Parathyroid adenoma (tissue), 2 donors: ENCODE measurements around the gene ALK.

Experiments
- H2AFZ ChIP-seq: fragments of 300-600 bp; sonication (generic); one replicate; pipeline ENCODE4 v1.7.0; 2017; ENCODE audit warnings: antibody characterized with exemption, mild to moderate bottlenecking
- H3K27ac ChIP-seq: fragments of 300-600 bp; sonication (generic); one replicate; pipeline ENCODE4 v1.7.0; 2017
- H3K27me3 ChIP-seq: fragments of 300-600 bp; sonication (generic); one replicate; pipeline ENCODE4 v1.7.0; 2017; ENCODE audit warnings: low read length; ENCODE audit not compliant: control insufficient read depth, insufficient read depth
- H3K36me3 ChIP-seq: fragments of 300-600 bp; sonication (generic); one replicate; pipeline ENCODE4 v1.7.0; 2017; ENCODE audit warnings: low read length; ENCODE audit not compliant: control insufficient read depth, insufficient read depth
- H3K4me1 ChIP-seq: fragments of 300-600 bp; sonication (generic); one replicate; pipeline ENCODE4 v1.7.0; 2017; ENCODE audit warnings: control low read depth
- H3K4me2 ChIP-seq: fragments of 300-600 bp; sonication (generic); one replicate; pipeline ENCODE4 v1.7.0; 2017; ENCODE audit warnings: low read length
- H3K4me3 ChIP-seq: fragments of 300-600 bp; sonication (generic); one replicate; pipeline ENCODE4 v1.7.0; 2017; ENCODE audit warnings: low read depth, low read length
- H3K79me2 ChIP-seq: fragments of 300-600 bp; sonication (generic); one replicate; pipeline ENCODE4 v1.7.0; 2017; ENCODE audit warnings: control low read depth
- H3K9ac ChIP-seq: fragments of 300-600 bp; sonication (generic); one replicate; pipeline ENCODE4 v1.7.0; 2017; ENCODE audit warnings: mild to moderate bottlenecking
- H3K9me3 ChIP-seq: fragments of 300-600 bp; sonication (generic); one replicate; pipeline ENCODE4 v1.7.0; 2017; ENCODE audit warnings: low read length; ENCODE audit not compliant: control insufficient read depth
- TF ChIP-seq, protein P1 (sequence below): fragments of 300-600 bp; sonication (generic); IDR thresholded peaks from one replicate; pipeline ENCODE4 v1.7.0; 2017; ENCODE audit warnings: antibody characterized with exemption, mild to moderate bottlenecking
- donor health status: primary hyperparathyroidism.

ALK gene

DNA sequence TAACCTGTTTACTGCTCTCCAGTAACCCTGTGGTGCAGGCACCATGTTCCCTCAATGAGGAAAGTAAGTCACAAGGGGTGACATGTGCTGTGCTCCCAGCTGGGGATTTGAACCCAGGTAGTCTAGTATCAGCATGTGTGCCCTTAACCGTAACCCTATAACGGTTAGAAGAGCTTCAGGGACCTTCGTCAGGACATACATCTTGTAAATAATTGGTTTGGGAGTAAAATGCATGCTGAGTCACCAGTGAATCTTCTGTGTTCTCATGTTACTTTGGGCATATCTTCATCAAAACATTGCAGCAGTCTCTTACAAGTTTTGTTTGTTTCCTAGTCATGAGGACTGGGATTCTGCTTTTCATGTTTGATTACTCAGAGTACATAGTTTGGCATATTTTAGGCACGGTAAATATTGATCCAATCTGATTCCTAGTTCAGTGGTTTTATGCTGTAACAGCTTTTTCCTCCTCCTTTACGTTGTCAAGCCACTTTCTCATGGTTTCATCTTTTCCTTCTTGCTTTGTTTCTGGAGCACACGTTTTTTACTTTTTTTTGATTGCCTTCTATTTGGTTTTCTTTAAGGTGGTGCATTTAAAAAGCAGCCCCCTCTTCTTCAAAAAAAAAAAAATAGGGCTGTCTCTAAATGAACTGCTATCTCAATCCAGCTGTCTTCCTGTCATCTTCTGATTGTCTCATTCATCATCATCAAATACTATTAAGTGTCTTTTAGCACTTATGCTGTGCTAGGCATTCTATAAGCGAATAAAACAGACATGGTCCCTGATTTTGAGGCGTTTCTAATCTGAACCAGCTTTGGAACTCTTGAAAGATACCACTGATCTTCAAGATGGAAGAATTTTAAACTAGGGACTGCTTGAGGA lies 755.8 kb downstream of the ALK start:
- Histone ChIP-seq H3K4me3 (no peak overlapping the region), H3K27ac (no peak overlapping the region), H3K27me3 (no peaks in the 10 kb centered on the region), H3K36me3 (no peaks in the 10 kb centered on the region), H3K79me2 (no peaks in the 10 kb centered on the region), H3K4me2 (no peak overlapping the region), H2AFZ (no peak overlapping the region), H3K9me3 (no peaks in the 10 kb centered on the region), H3K9ac (no peak overlapping the region), H3K4me1 (no peaks in the 10 kb centered on the region)
- TF ChIP-seq, protein P1, sequence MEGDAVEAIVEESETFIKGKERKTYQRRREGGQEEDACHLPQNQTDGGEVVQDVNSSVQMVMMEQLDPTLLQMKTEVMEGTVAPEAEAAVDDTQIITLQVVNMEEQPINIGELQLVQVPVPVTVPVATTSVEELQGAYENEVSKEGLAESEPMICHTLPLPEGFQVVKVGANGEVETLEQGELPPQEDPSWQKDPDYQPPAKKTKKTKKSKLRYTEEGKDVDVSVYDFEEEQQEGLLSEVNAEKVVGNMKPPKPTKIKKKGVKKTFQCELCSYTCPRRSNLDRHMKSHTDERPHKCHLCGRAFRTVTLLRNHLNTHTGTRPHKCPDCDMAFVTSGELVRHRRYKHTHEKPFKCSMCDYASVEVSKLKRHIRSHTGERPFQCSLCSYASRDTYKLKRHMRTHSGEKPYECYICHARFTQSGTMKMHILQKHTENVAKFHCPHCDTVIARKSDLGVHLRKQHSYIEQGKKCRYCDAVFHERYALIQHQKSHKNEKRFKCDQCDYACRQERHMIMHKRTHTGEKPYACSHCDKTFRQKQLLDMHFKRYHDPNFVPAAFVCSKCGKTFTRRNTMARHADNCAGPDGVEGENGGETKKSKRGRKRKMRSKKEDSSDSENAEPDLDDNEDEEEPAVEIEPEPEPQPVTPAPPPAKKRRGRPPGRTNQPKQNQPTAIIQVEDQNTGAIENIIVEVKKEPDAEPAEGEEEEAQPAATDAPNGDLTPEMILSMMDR, result no peak

DNA sequence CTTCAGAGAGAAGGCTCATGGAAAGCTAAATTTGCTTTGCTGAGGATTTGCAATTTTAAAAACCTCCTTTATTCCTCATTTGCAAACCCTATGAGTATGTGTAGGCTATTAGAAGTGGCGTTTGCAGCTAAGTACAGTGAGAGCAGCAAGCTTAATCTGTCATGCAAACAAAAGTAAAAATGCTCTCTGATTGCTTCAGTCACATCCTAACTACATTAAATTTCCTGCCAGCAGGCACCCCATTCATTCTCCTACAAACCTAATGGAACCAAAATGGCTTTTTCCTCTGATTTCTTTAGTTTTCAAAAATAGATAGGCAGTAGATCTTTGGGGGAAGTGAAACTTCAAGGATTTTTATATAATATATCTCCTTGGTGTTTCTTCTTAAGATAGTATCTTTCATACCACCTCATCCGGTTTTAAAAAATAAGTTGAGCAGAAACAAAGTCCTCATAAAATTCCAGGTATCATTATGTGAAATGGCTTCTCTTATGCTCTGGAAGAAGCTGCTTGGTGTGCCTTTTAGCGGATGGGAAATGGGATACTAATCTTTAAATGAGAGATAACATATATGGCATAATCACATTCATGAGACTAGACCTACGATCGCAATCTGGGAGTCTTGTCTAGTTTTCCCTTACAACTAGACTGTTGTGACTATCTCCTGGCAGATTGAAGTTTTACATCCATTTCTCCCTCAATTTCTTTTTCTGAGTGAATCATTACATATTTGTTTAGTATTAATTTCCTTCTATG lies 757.1 kb downstream of the ALK start:
- H3K9ac ChIP-seq, result no peak overlapping the region

DNA sequence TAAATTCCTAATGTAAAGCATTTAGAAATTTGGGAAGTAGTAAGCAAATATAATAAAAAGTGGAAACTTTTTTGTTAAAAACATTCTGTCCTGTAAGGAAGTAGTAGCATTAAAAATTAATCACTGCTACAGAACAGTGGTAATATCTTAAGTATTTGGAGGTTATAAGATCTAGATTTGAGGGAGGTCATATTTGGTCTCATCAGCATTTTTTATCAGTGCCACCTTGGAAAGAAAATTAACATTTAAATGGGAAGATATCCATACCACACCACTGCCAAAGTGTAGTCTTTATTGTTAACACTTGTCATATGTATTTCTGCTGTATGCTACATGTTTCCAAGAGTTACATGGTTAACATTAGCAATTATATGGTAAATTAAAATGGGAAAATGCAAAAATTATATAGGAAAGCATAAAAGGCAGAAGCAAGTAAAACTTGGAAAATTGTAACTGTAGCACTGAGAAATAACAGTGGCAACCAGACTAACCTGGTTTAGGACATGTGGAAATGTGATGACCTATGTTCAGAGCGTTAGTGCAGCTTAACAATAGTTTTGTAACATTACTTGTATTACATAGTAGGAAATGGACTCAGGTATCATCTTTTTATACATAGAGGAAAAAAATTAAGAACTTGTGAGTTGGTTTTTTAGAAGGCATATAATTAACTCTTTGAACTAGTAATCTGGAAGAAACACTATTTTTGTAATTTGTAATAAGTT lies 759.0 kb downstream of the ALK start:
- Histone ChIP-seq H2AFZ (no peak overlapping the region), H3K36me3 (no peaks in the 10 kb centered on the region), H3K4me1 (no peaks in the 10 kb centered on the region), H3K4me3 (no peak overlapping the region), H3K27ac (no peak overlapping the region), H3K79me2 (no peaks in the 10 kb centered on the region), H3K9me3 (no peaks in the 10 kb centered on the region), H3K4me2 (no peak overlapping the region), H3K27me3 (no peaks in the 10 kb centered on the region), H3K9ac (no peak overlapping the region)
- TF ChIP-seq, protein P1, result no peak

More for the DNA sequence above, 757.1 kb downstream of the ALK start:
- no peak overlapping the region for H3K4me3 ChIP-seq
- H3K79me2 ChIP-seq, result no peaks in the 10 kb centered on the region
- no peak overlapping the region for H3K27ac ChIP-seq
- no peak overlapping the region for H3K4me2 ChIP-seq
- H3K9me3 ChIP-seq, result no peaks in the 10 kb centered on the region
- no peak overlapping the region for H2AFZ ChIP-seq
- H3K36me3 ChIP-seq, result no peaks in the 10 kb centered on the region
- H3K27me3 ChIP-seq, result no peaks in the 10 kb centered on the region
- no peaks in the 10 kb centered on the region for H3K4me1 ChIP-seq
- TF ChIP-seq, protein P1, result no peak

- H3K4me3 ChIP-seq, result no peak overlapping the region
- TF ChIP-seq, protein P1, result no peak
- no peaks in the 10 kb centered on the region for H3K27me3 ChIP-seq
- no peak overlapping the region for H3K4me2 ChIP-seq
- H3K9ac ChIP-seq, result no peak overlapping the region
- no peaks in the 10 kb centered on the region for H3K79me2 ChIP-seq
- H3K27ac ChIP-seq, result no peak overlapping the region
- no peaks in the 10 kb centered on the region for H3K9me3 ChIP-seq
- no peaks in the 10 kb centered on the region for H3K4me1 ChIP-seq
- H2AFZ ChIP-seq, result no peak overlapping the region
- no peaks in the 10 kb centered on the region for H3K36me3 ChIP-seq
Observed at GRCh38 chr2:29160184-29160583, 761.2 kb downstream of the ALK start.
